ENCODE results near the gene INSL3. TPM values are rescaled to one million over a fixed set of nuclear protein-coding genes. Genes with fewer than 3 reads are reported as not detected.

The INSL3 gene
- total RNA-seq, 2 donors from 2014 or later: not detected

DNA sequence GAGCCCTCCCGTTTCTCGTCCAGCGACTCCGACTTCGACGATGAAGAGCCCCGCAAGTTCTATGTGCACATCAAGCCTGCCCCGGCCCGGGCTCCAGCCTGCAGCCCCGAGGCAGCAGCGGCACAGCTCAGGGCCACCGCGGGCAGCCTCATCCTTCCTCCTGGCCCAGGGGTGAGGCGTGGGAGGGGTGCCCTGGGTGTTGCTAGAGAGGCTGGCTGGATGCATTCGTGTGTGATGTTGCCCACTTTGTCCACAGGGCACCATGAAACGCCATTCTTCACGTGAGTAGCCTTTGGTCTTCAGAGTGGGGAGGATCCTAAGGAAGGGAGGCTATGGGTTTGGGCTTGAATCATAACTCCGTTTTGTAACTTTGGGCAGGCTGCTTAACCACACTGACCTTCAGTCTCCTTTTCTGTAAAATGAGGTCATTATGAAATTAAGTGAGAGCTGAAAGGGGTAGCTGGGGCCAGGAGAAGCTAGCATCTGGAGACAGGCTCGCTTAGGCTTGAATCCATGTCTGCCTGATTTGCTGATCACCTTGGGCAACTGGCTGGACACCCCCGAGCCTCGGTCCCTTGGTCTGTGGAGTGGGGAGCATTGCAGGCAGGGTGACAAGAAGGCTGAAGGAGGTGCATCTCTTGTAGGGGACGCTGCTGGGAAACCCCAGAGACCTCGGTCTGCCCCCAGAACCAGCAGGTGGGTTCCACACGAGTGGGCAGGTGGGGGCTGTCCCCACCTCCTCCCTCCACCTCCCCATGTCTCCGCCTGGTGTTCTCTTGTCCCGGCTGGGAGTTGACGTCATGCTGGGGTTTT, 45.1 kb downstream of the INSL3 start:
- no peak overlapping the region for H3K4me3 ChIP-seq
- no peaks in the 10 kb centered on the region for H3K9me3 ChIP-seq
- H3K36me3 ChIP-seq (replicated peaks in 1 of 2; ENCODE audit: insufficient read depth in 1 of 2, low read depth in 2 of 2): no peaks in the 10 kb centered on the region
- TF ChIP-seq, protein P1, sequence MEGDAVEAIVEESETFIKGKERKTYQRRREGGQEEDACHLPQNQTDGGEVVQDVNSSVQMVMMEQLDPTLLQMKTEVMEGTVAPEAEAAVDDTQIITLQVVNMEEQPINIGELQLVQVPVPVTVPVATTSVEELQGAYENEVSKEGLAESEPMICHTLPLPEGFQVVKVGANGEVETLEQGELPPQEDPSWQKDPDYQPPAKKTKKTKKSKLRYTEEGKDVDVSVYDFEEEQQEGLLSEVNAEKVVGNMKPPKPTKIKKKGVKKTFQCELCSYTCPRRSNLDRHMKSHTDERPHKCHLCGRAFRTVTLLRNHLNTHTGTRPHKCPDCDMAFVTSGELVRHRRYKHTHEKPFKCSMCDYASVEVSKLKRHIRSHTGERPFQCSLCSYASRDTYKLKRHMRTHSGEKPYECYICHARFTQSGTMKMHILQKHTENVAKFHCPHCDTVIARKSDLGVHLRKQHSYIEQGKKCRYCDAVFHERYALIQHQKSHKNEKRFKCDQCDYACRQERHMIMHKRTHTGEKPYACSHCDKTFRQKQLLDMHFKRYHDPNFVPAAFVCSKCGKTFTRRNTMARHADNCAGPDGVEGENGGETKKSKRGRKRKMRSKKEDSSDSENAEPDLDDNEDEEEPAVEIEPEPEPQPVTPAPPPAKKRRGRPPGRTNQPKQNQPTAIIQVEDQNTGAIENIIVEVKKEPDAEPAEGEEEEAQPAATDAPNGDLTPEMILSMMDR (IDR thresholded peaks at IDR 0.05): no peak
- TF ChIP-seq POLR2A (IDR thresholded peaks at IDR 0.05): no peak
- 51 to 62% methylated on average over 14 to 27 of the region's 27 CpGs for WGBS, 2 donors
- intact Hi-C loops (cut with DNase I): loop anchor here (10.0 kb wide), 1 partner anchor 161 kb away; no protein-coding TSS in a partner anchor
- ATAC-seq (no peak), DNase-seq (no peak)
- H3K27ac ChIP-seq: no peak overlapping the region
- H3K27me3 ChIP-seq: no peaks in the 10 kb centered on the region
- peaks cover 6% of the 10 kb centered on the region for H3K4me1 ChIP-seq

DNA sequence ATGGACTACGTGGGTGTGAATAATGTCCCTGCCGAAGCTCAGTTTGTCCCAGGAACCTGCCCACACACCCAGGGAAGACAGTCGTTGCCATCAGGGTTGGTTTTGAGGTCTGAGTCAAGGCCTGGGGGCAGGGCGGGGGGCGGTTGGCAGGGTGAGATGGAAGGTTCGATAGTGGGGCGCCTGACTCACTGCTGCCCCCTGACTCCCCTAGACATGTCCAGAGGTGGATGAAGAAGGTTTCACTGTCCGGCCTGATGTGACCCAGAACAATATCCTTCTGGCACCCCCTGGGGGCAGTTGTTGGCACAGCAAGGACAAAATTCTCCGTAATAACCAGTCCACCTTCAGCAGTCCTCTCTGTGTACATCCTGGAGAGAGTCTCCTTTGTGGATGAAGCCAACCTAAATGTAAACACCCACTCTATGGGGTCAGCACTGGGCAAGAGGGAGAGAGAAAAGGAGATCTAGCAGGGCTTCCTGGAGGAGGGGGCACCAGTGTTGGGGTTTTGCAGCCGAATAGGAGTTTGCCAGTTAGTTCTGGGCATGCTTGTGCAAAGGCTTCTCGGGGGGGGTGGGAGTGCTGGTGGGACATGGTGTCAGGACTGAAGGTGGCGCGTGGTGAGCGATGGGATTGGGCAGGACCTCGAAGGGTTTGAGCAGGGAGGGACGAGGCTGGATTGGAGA, 45.9 kb downstream of the INSL3 start:
- Histone ChIP-seq H3K27ac (no peak overlapping the region), H3K4me1 (peaks cover 6% of the 10 kb centered on the region), H3K9me3 (no peaks in the 10 kb centered on the region), H3K4me3 (no peak overlapping the region), H3K27me3 (no peaks in the 10 kb centered on the region), H3K36me3 (replicated peaks in 1 of 2; ENCODE audit: insufficient read depth in 1 of 2, low read depth in 2 of 2) (no peaks in the 10 kb centered on the region)
- intact Hi-C loops (cut with DNase I): loop anchor here (10.0 kb wide), 1 partner anchor 161 kb away; no protein-coding TSS in a partner anchor
- DNase-seq (peak in 2 of 4 donors; percentile 25 to 44), ATAC-seq (no peak)
- 52 to 66% methylated on average over 9 to 16 of the region's 16 CpGs for WGBS, 2 donors
- TF ChIP-seq POLR2A (IDR thresholded peaks at IDR 0.05): no peak
- TF ChIP-seq, protein P1 (IDR thresholded peaks at IDR 0.05): peak in 6 of 7 experiments; percentile 17 to 37 (median 22)

DNA sequence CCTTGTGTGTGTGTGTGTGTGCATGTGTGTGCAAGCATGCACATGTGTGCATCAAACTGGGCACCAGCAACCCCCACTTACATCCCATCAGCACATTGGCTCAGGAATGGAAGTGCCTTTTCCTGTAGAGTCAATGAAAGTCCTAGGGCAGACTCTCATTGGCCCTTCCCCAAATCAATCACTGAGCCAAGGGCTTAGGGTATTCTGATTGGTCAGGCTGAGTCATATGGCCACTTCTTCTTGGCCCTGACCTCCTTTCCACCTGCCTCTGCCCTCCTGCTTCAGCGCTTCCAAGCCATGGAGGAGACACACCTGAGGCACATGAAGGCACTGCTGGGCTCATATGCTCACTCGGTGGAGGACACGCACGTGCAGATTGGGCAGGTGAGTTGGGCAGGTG, 49.1 kb downstream of the INSL3 start:
- TF ChIP-seq, protein P1 (IDR thresholded peaks at IDR 0.05): no peak
- no peak for TF ChIP-seq POLR2A (IDR thresholded peaks at IDR 0.05)
- H3K4me1 ChIP-seq: peaks cover under 1% of the 10 kb centered on the region
- DNase-seq: no peak
- intact Hi-C loops (cut with DNase I): loop anchor here (10.0 kb wide), 1 partner anchor 157 kb away; no protein-coding TSS in a partner anchor
- H3K4me3 ChIP-seq: no peak overlapping the region
- no peaks in the 10 kb centered on the region for H3K9me3 ChIP-seq
- WGBS, 2 donors: 87 to 90% methylated on average over 4 of the region's 4 CpGs
- H3K27me3 ChIP-seq: no peaks in the 10 kb centered on the region
- ATAC-seq: no peak
- H3K27ac ChIP-seq: no peak overlapping the region
- H3K36me3 ChIP-seq (replicated peaks in 1 of 2; ENCODE audit: insufficient read depth in 1 of 2, low read depth in 2 of 2): no peaks in the 10 kb centered on the region

DNA sequence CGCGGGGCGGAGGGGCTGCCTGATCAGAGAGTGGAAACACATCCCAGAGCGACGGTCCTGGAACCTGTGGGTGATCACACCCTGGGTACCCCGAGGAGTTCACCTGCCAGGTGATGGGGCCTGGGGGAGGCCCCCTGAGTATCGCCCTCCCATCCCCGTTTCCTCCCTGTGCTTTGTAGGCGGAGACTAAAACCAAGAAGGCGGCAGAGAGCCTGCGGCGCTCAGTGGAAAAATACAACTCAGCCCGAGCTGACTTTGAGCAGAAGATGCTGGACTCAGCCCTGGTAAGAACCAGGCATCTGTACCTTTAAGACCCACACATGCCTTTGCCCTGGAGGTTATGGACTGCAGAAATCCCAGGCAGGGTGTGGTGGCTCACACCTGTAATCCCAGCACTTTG, 50.7 kb downstream of the INSL3 start:
- ATAC-seq: no peak
- intact Hi-C loops (cut with DNase I): loop anchor here (10.0 kb wide), 1 partner anchor 156 kb away; no protein-coding TSS in a partner anchor
- Histone ChIP-seq H3K36me3 (replicated peaks in 1 of 2; ENCODE audit: insufficient read depth in 1 of 2, low read depth in 2 of 2) (no peaks in the 10 kb centered on the region), H3K9me3 (no peaks in the 10 kb centered on the region), H3K27ac (no peak overlapping the region), H3K4me1 (peaks cover 12% of the 10 kb centered on the region), H3K4me3 (no peak overlapping the region), H3K27me3 (no peaks in the 10 kb centered on the region)
- WGBS, 2 donors: 61 to 67% methylated on average over 5 to 12 of the region's 13 CpGs
- DNase-seq: no peak
- no peak for TF ChIP-seq POLR2A (IDR thresholded peaks at IDR 0.05)
- TF ChIP-seq, protein P1 (IDR thresholded peaks at IDR 0.05): no peak
